Tibial nerve (tissue), 4 donors: ENCODE measurements around the gene RBFOX1.

Experiments used
- CTCF ChIP-seq, 5 experiments: fragments of 200-600 bp in 3 of 5; fragments of 450-650 bp in 2 of 5; sonication (generic) in 3 of 5; IDR thresholded peaks; one replicate each; pipeline ENCODE4 v1.5.1; 2016 to 2019; ENCODE audit warnings: antibody characterized with exemption in 5 of 5, mild to moderate bottlenecking in 3 of 5, moderate library complexity in 2 of 5
- EP300 ChIP-seq, 2 donors: sonication (generic); formaldehyde crosslinking; IDR thresholded peaks; one replicate each; pipeline ENCODE4 v1.6.1; 2017; ENCODE audit warnings: antibody characterized with exemption in 2 of 2, mild to moderate bottlenecking in 1 of 2
- POLR2A ChIP-seq, 2 donors: fragments of 450-650 bp; IDR thresholded peaks; one replicate each; pipeline ENCODE4 v1.6.1; 2017; ENCODE audit warnings: antibody characterized with exemption in 2 of 2, mild to moderate bottlenecking in 2 of 2, moderate library complexity in 2 of 2

GRCh38 chr16:7745276-7745675 lies 412.6 kb downstream of the RBFOX1 start:
- TF ChIP-seq POLR2A (IDR thresholded peaks at IDR 0.05) (no peak), CTCF (IDR thresholded peaks at IDR 0.05) (no peak), EP300 (IDR thresholded peaks at IDR 0.05) (no peak)
